ENCODE results near the gene FLNB. TPM values are rescaled to one million over a fixed set of nuclear protein-coding genes. Genes with fewer than 3 reads are reported as not detected.
A peak's percentile ranks its signal among the peaks of the same experiment; 100 is the strongest.

The FLNB gene
- polyA plus RNA-seq, 3 donors = 0.47 to 4.0 (median 2.1) TPM

- no peak for DNase-seq
- Mint-ChIP-seq H3K9me3 (peaks cover 0 to 2% (median 0%) of the 10 kb centered on the region in 7 donors), H3K27me3 (ENCODE audit: low read depth in 3 of 3) (peaks cover 0 to 3% (median 1%) of the 10 kb centered on the region in 3 donors), H3K4me1 (no peaks in the 10 kb centered on the region), H3K4me3 (no peak overlapping the region), H3K36me3 (peaks cover 71 to 88% of the 10 kb centered on the region in 2 donors), H3K27ac (no peak overlapping the region)
- Histone ChIP-seq H3K27ac (ENCODE audit: low read depth in 1 of 2, low read length in 2 of 2) (no peak overlapping the region), H2AFZ (ENCODE audit: insufficient read depth, low read depth, low read length, poor library complexity, severe bottlenecking) (no peak overlapping the region), H3K4me3 (replicated peaks in 1 of 3; ENCODE audit: low read depth in 2 of 3, low read length in 3 of 3) (no peak overlapping the region), H3K9me3 (replicated peaks in 1 of 2; ENCODE audit: control insufficient read depth in 1 of 2, insufficient read depth in 1 of 2, low read length in 2 of 2) (no peaks in the 10 kb centered on the region), H3K36me3 (replicated peaks in 1 of 2; ENCODE audit: control insufficient read depth in 1 of 2, insufficient read depth in 2 of 2, low read length in 2 of 2) (peaks cover 52 to 98% of the 10 kb centered on the region in 2 donors), H3K79me2 (ENCODE audit: insufficient read depth, low read length) (no peaks in the 10 kb centered on the region), H3K4me1 (ENCODE audit: control insufficient read depth in 1 of 2, insufficient read depth in 2 of 2, low read length in 2 of 2) (no peaks in the 10 kb centered on the region), H3K4me2 (replicated peaks; ENCODE audit: extremely low read depth, low read length, poor library complexity, severe bottlenecking) (no peak overlapping the region), H3K9ac (ENCODE audit: insufficient read depth, low read length, poor library complexity, severe bottlenecking) (no peak overlapping the region), H4K20me1 (ENCODE audit: insufficient read depth, low read length) (no peaks in the 10 kb centered on the region), H3K27me3 (ENCODE audit: control insufficient read depth in 2 of 2, insufficient read depth in 2 of 2, low read length in 2 of 2) (no peaks in the 10 kb centered on the region)
- intact Hi-C loops (cut with micrococcal nuclease) = no loop called here
- WGBS (ENCODE audit: insufficient coverage) = 95% methylated on average over 10 of the region's 17 CpGs
- no peak for TF ChIP-seq CTCF (IDR thresholded peaks at IDR 0.05)
These were observed 144.2 kb downstream of the FLNB start for GRCh38 chr3:58152225-58153015.

GRCh38 chr3:58153371-58153770 lies 145.1 kb downstream of the FLNB start:
- Histone ChIP-seq H2AFZ (ENCODE audit: insufficient read depth, low read depth, low read length, poor library complexity, severe bottlenecking) (no peak overlapping the region), H4K20me1 (ENCODE audit: insufficient read depth, low read length) (no peaks in the 10 kb centered on the region), H3K27me3 (ENCODE audit: control insufficient read depth in 2 of 2, insufficient read depth in 2 of 2, low read length in 2 of 2) (no peaks in the 10 kb centered on the region), H3K36me3 (replicated peaks in 1 of 2; ENCODE audit: control insufficient read depth in 1 of 2, insufficient read depth in 2 of 2, low read length in 2 of 2) (peaks cover 47 to 97% of the 10 kb centered on the region in 2 donors), H3K4me1 (ENCODE audit: control insufficient read depth in 1 of 2, insufficient read depth in 2 of 2, low read length in 2 of 2) (no peaks in the 10 kb centered on the region), H3K27ac (ENCODE audit: low read depth in 1 of 2, low read length in 2 of 2) (no peak overlapping the region), H3K79me2 (ENCODE audit: insufficient read depth, low read length) (no peaks in the 10 kb centered on the region), H3K4me3 (replicated peaks in 1 of 3; ENCODE audit: low read depth in 2 of 3, low read length in 3 of 3) (no peak overlapping the region), H3K9me3 (replicated peaks in 1 of 2; ENCODE audit: control insufficient read depth in 1 of 2, insufficient read depth in 1 of 2, low read length in 2 of 2) (no peaks in the 10 kb centered on the region), H3K9ac (ENCODE audit: insufficient read depth, low read length, poor library complexity, severe bottlenecking) (no peak overlapping the region), H3K4me2 (replicated peaks; ENCODE audit: extremely low read depth, low read length, poor library complexity, severe bottlenecking) (no peak overlapping the region)
- Mint-ChIP-seq H3K4me3 (no peak overlapping the region), H3K27me3 (ENCODE audit: low read depth in 3 of 3) (peaks cover 0 to 3% (median 1%) of the 10 kb centered on the region in 3 donors), H3K9me3 (peaks cover 0 to 2% (median 0%) of the 10 kb centered on the region in 7 donors), H3K4me1 (no peaks in the 10 kb centered on the region), H3K27ac (peak overlapping the region in 1 of 7 donors; percentile 24), H3K36me3 (peaks cover 68 to 86% of the 10 kb centered on the region in 2 donors)
- no peak for TF ChIP-seq CTCF (IDR thresholded peaks at IDR 0.05)
- intact Hi-C loops (cut with micrococcal nuclease) = no loop called here
- no peak for DNase-seq
- 97% methylated on average over 16 of the region's 16 CpGs for WGBS (ENCODE audit: insufficient coverage)
